WTC11 (cell line): ENCODE measurements around the gene CNTN1. TPM values are rescaled to one million over a fixed set of nuclear protein-coding genes. Genes with fewer than 3 reads are reported as not detected.

Source experiments
- ATAC-seq: fragments of 200-7000 bp; cut with Tn5 transposase; 2 replicates; pipeline ENCODE4 v1.10.0; 2021; ENCODE audit warnings: mild to moderate bottlenecking, moderate library complexity
- CTCF ChIA-PET: fragments of 300-600 bp; sonication (Branson Sonifier 250); formaldehyde crosslinking; loops from one replicate; lab custom pipeline; 2021; ENCODE audit warnings: antibody characterized with exemption; lab: Charles Lee
- POLR2A ChIA-PET: fragments of 350-600 bp; sonication (Branson Sonifier 250); formaldehyde crosslinking; loops from one replicate; lab custom pipeline; 2021; ENCODE audit warnings: antibody characterized with exemption; lab: Charles Lee
- DNase-seq: peaks from one replicate; pipeline ENCODE4 v3.0.0; 2021; ENCODE audit warnings: low spot score
- H3K27ac Mint-ChIP-seq: 2 replicates; pipeline ENCODE4 v1.8.0; 2021; ENCODE audit warnings: mixed read lengths
- H3K27me3 Mint-ChIP-seq: 2 replicates; pipeline ENCODE4 v1.8.0; 2021; ENCODE audit warnings: low read depth, mild to moderate bottlenecking, moderate library complexity, mixed read lengths
- H3K36me3 Mint-ChIP-seq: 2 replicates; pipeline ENCODE4 v1.8.0; 2021; ENCODE audit warnings: mixed read lengths
- H3K4me1 Mint-ChIP-seq: 2 replicates; pipeline ENCODE4 v1.8.0; 2022; ENCODE audit warnings: mixed read lengths
- H3K4me3 Mint-ChIP-seq: 2 replicates; pipeline ENCODE4 v1.8.0; 2021; ENCODE audit warnings: mild to moderate bottlenecking, moderate library complexity, mixed read lengths
- H3K9me3 Mint-ChIP-seq: 2 replicates; pipeline ENCODE4 v1.8.0; 2021; ENCODE audit warnings: mixed read lengths
- ARID4B ChIP-seq: sonication (generic); formaldehyde crosslinking; IDR thresholded peaks from 2 replicates; pipeline ENCODE4 v1.8.0; 2023; ENCODE audit warnings: missing genetic modification reagents, mild to moderate bottlenecking, borderline replicate concordance
- ATF3 ChIP-seq: sonication (generic); formaldehyde crosslinking; conservative IDR thresholded peaks from 2 replicates; pipeline ENCODE4 v1.8.1; 2022; ENCODE audit warnings: mild to moderate bottlenecking, missing genetic modification reagents
- ATF6 ChIP-seq: sonication (generic); formaldehyde crosslinking; IDR thresholded peaks from 2 replicates; pipeline ENCODE4 v1.8.1; 2023; ENCODE audit warnings: mild to moderate bottlenecking, missing genetic modification reagents
- E2F4 ChIP-seq: sonication (generic); formaldehyde crosslinking; IDR thresholded peaks from 2 replicates; pipeline ENCODE4 v1.8.1; 2022; ENCODE audit warnings: low read depth, mild to moderate bottlenecking, moderate library complexity, missing genetic modification reagents, borderline replicate concordance
- ELF4 ChIP-seq: sonication (generic); formaldehyde crosslinking; IDR thresholded peaks from 2 replicates; pipeline ENCODE4 v1.8.1; 2022; ENCODE audit warnings: low read depth, mild to moderate bottlenecking, moderate library complexity, missing genetic modification reagents
- ESRRA ChIP-seq: sonication (generic); formaldehyde crosslinking; IDR thresholded peaks from 2 replicates; pipeline ENCODE4 v1.8.1; 2022; ENCODE audit warnings: mild to moderate bottlenecking, missing genetic modification reagents, borderline replicate concordance
- FOXK1 ChIP-seq: sonication (generic); formaldehyde crosslinking; IDR thresholded peaks from 2 replicates; pipeline ENCODE4 v1.8.0; 2022; ENCODE audit warnings: mild to moderate bottlenecking, moderate library complexity, missing genetic modification reagents
- IRF1 ChIP-seq: sonication (generic); formaldehyde crosslinking; IDR thresholded peaks from 2 replicates; pipeline ENCODE4 v1.8.0; 2023; ENCODE audit warnings: missing genetic modification reagents
- IRF2 ChIP-seq: sonication (generic); formaldehyde crosslinking; IDR thresholded peaks from 2 replicates; pipeline ENCODE4 v1.8.0; 2022; ENCODE audit warnings: low read depth, missing genetic modification reagents, borderline replicate concordance
- MAX ChIP-seq: sonication (generic); formaldehyde crosslinking; IDR thresholded peaks from 2 replicates; pipeline ENCODE4 v1.8.0; 2022; ENCODE audit warnings: mild to moderate bottlenecking, missing genetic modification reagents
- MYBL2 ChIP-seq: sonication (generic); formaldehyde crosslinking; IDR thresholded peaks from 2 replicates; pipeline ENCODE4 v1.8.1; 2023; ENCODE audit warnings: mild to moderate bottlenecking, moderate library complexity, missing genetic modification reagents
- NFE2L1 ChIP-seq: sonication (generic); formaldehyde crosslinking; IDR thresholded peaks from 2 replicates; pipeline ENCODE4 v1.8.1; 2023; ENCODE audit warnings: missing genetic modification reagents
- SP1 ChIP-seq: sonication (generic); formaldehyde crosslinking; conservative IDR thresholded peaks from 2 replicates; pipeline ENCODE4 v1.8.1; 2022; ENCODE audit warnings: missing genetic modification reagents
- ZNF263 ChIP-seq: sonication (generic); formaldehyde crosslinking; IDR thresholded peaks from 2 replicates; pipeline ENCODE4 v1.8.1; 2022; ENCODE audit warnings: low read depth, mild to moderate bottlenecking, moderate library complexity, missing genetic modification reagents
- ZNF396 ChIP-seq: fragments of 250-450 bp; sonication (Bioruptor Pico); IDR thresholded peaks from 2 replicates; pipeline ENCODE4 v1.8.0; 2021; ENCODE audit warnings: mild to moderate bottlenecking, moderate library complexity, borderline replicate concordance
- ZNF532 ChIP-seq: fragments of 250-450 bp; sonication (Bioruptor Pico); IDR thresholded peaks from 2 replicates; pipeline ENCODE4 v1.9.0; 2021; ENCODE audit warnings: mild to moderate bottlenecking, borderline replicate concordance
- ZSCAN18 ChIP-seq: fragments of 250-450 bp; sonication (Bioruptor Pico); IDR thresholded peaks from 2 replicates; pipeline ENCODE4 v2.1.2; 2022; ENCODE audit warnings: mild to moderate bottlenecking, moderate library complexity
- total RNA-seq: library from RNA; stranded (reverse); gene quantifications from 3 replicates; pipeline ENCODE4 v1.2.3, GENCODE V29; 2021

Gene CNTN1
- total RNA-seq, 1 experiment from 2014 or later, result 16.9 TPM

GRCh38 chr12:40730281-40730680 lies 38.0 kb downstream of the CNTN1 start:
- POLR2A ChIA-PET, result no interaction called here
- DNase-seq (no peak), ATAC-seq (no peak; the same call in 1 of the 2 replicates)
- Mint-ChIP-seq H3K36me3 (no peaks in the 10 kb centered on the region), H3K27me3 (no peaks in the 10 kb centered on the region), H3K27ac (no peak overlapping the region), H3K4me3 (no peak overlapping the region), H3K9me3 (no peaks in the 10 kb centered on the region; the same call in 1 of the 2 replicates), H3K4me1 (peaks cover 34% of the 10 kb centered on the region)
- CTCF ChIA-PET, result no interaction called here
- no peak for TF ChIP-seq IRF1 (CRISPR knock-in tag)
- no peak for TF ChIP-seq ZNF532 (CRISPR knock-in tag)
- TF ChIP-seq MYBL2 (CRISPR knock-in tag), result no peak
- TF ChIP-seq NFE2L1 (CRISPR knock-in tag), result no peak
- no peak for TF ChIP-seq ZNF263
- no peak for TF ChIP-seq IRF2 (CRISPR knock-in tag)

GRCh38 chr12:40733871-40734270 lies 41.6 kb downstream of the CNTN1 start:
- Mint-ChIP-seq H3K36me3 (no peaks in the 10 kb centered on the region), H3K9me3 (no peaks in the 10 kb centered on the region), H3K4me1 (peaks cover 37% of the 10 kb centered on the region), H3K4me3 (peak overlapping the region; percentile 23), H3K27me3 (no peaks in the 10 kb centered on the region), H3K27ac (peak overlapping the region; percentile 60)
- DNase-seq, result no peak
- TF ChIP-seq ATF3 (CRISPR knock-in tag), result no peak
- no peak for TF ChIP-seq ARID4B (CRISPR knock-in tag)
- no peak for TF ChIP-seq FOXK1 (CRISPR knock-in tag)
- no peak for TF ChIP-seq ZNF396 (CRISPR knock-in tag)
- TF ChIP-seq MAX (CRISPR knock-in tag), result no peak
- no peak for TF ChIP-seq ESRRA (CRISPR knock-in tag)
- no peak for TF ChIP-seq ZSCAN18
- no peak for TF ChIP-seq ATF6
- TF ChIP-seq ELF4 (CRISPR knock-in tag), result no peak
- TF ChIP-seq SP1 (CRISPR knock-in tag), result no peak
- no peak for TF ChIP-seq E2F4
- CTCF ChIA-PET, result interaction anchor here (0.6 to 1.1 kb wide), 2 partner anchors 11 to 139 kb away, joined by 3 to 4 read pairs; no protein-coding TSS in a partner anchor
- POLR2A ChIA-PET, result no interaction called here
- peak; percentile 47 for ATAC-seq
